Right renal pelvis (tissue), 4 donors: Measurements from ENCODE around the gene SERF2. TPM values are rescaled to one million over a fixed set of nuclear protein-coding genes. Genes with fewer than 3 reads are reported as not detected.
A peak's percentile ranks its signal among the peaks of the same experiment; 100 is the strongest.
"Not testable (repeated sequence)": the region's sequence is repeated elsewhere in the genome, so short reads cannot be mapped to it uniquely, and the experiment has no call there.

ENCODE experiments used
- DNase-seq, 4 donors: peaks; one replicate each; pipeline ENCODE4 v3.0.0-alpha.2; 2013; ENCODE audit warnings: low read depth in 4 of 4, low spot score in 3 of 4, missing footprints in 1 of 4
- polyA plus RNA-seq, 4 donors: library from polyadenylated mRNA; unstranded; fragments of 120-200 nt; gene quantifications; one replicate each; pipeline ENCODE4 v1.2.1, GENCODE V29; 2013; ENCODE audit not compliant: insufficient read length in 4 of 4

SERF2 gene
- polyA plus RNA-seq, 4 donors, result 602 to 717 (median 629) TPM

DNA sequence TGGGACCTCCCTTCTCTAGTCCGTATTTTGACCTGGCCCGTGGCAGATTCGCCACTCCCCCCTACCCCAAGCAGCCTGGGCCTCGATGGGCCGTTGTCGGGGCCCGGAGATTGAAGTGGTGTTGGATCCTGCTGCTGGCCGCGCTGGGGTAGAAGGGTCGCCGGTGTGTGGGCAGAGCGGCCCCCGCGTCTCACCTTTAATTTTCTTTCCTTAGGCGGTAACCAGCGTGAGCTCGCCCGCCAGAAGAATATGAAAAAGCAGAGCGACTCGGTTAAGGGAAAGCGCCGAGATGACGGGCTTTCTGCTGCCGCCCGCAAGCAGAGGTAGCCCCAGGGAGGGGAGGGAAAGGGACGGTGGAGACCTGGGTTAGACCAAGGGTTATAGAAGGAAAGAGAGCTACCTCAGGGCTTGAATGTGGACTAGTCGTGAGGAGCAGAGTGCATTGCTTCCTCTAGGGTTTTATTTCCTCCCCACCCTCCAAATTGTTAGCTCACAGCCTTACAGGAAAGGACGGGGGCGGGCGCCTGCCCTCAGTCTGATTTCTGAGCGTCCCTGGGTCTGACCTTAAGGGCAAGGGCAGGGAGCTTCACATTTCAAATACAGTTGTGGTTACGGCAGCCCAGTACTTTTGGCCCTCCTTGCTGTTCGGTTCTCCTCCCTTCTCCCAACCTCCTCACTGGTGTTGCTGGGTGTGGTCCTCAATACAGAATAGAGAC is 799 bp downstream of the SERF2 start:
- no peak for DNase-seq

DNA sequence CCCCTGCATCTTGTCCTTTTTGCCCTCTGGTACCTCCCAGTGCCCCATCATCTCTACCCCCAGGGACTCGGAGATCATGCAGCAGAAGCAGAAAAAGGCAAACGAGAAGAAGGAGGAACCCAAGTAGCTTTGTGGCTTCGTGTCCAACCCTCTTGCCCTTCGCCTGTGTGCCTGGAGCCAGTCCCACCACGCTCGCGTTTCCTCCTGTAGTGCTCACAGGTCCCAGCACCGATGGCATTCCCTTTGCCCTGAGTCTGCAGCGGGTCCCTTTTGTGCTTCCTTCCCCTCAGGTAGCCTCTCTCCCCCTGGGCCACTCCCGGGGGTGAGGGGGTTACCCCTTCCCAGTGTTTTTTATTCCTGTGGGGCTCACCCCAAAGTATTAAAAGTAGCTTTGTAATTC is 1.5 kb downstream of the SERF2 start:
- DNase-seq, result no peak

DNA sequence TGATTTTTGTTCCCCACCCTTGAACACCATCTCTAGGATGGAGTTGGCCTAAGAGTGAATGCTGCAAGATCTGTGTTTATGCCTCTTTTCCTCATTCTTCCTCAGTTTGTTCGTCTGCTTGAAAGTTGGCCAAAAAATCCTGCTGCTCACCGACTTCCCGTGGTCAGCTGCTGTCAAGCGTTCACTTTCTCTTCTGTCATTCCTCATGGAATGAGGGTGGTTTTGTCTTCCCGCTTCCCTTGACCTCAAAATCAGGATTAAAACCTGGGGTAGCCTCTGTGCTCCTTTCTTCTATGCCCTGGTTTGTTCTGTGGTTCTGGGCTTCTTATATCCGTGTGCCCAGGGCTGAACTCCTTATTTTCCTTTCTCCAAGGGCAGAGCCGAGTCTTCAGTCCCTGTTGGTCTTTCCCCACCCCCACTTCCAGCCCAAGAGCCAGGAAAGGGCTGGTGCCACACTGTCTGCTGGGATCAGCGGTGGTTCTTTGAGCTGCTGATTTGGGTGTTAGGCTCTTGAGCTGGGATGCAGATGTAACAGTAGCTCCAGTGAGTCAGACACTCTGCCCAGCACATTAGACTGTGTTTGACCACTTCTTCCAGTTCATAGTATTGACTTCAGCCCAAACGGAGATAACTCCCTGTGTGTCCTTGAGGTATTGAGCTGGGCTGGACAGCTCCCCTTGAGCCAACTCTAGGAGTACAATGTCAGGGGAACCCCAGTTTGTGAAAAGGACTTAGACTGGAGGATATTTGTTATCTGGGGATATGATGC is 2.3 kb downstream of the SERF2 start:
- DNase-seq, result no peak

DNA sequence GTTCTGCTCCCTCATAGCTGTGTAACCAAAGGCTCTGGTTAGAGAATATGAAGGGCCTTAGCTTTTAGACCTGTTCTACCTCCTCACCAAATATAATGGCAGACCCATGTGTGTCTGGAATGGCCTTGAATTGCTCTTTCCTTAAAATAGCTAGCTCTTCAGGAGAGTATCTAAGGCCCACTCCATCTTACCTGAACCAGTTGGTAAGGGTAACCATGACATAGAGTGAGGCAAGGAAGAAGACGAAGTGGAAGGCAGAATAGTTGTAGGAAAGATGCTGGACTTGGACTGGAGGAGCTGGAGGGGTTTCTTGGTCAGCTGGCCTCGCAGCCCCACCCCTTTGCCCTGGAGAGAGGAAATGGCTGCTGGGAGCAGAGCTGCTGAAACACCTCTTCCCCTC is 3.1 kb downstream of the SERF2 start:
- DNase-seq, result no peak

DNA sequence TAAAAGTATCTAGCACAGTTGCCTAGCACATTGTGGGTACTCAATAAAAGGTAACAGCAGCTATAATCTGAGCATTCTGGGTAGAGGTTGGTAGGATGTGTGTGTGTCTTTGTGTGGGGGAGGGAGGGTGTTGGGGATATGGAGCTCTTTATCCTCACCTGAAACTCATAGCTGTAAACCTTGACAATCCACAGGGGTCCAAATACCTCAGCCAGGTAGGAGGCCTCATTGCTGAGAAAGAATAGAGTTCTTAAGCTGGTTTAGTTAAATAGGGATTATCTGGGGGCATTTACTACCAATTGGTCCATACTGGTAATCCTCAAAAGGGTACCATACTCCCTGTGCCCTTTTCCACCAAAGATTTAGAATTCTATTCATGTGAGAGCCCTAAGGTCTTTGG is 3.9 kb downstream of the SERF2 start:
- no peak for DNase-seq

DNA sequence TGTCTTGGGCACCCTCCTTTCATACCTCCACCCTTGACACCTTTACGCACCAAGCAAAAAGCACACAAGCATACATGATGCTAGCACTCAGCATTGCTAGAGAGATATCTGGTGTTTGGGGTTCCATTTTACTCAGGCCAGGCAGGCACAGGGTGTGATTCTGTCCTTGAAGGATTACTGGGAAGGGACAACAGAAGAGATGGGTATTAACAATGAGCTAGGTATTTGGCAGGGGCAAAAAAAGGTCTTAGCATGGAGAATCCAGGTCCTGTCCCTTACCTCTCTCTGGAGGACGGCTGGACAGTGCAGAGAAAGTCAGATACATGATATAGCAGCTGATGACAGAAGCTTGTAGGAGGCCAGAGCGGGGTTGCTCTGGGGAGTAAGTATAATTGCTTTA is 4.4 kb downstream of the SERF2 start:
- no peak for DNase-seq

DNA sequence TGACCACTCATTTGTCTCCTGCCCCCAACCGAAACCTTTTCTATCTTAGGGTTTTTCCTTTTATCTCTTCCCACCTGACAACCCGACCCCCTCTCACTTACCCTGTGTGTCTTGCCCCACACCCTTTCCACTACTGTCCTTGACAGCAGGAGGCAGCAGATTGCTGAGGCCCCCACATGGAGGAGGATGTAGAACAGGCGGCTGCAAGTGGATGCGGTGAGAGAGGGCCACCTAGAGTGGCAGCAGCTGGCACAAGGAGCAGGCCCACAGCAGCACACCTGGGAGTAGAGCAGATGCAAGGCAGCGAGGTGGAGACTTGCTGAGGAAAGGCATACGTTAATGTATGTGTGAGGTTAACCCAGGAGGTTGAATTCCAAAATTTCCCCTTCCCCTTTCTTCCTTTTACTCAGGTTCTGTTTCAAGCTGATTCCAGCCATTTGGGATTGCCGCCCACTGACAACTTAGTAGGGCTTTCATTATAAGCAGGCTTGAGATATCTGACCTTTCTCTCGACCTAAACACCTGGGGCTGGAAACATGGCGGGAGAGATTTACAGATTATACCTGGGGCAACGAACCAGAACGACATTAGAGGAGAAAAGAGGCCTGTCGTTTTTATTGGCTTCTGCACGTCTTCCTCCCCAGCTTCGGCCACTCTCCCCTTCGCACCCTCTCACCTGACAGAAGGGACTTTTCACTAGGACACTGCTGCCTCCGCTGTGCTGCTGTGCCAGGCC is 7.3 kb downstream of the SERF2 start:
- DNase-seq, result no peak

DNA sequence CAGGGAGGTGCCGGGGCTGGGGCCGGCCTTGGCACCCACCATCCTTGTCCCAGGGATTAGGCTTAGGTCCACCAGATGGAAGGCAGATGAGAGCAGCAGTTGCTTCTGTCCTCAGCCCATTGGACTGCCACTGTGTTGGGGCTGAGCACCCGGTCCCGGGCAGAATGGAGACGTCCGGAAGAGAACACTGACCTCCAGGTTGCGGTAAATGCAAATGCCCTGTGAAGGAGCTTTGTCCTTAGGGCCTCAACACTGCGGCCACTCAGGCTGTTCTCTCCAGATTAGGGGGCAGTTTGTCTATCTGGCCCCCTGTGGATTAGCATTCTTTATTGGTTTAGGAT is 7.8 kb downstream of the SERF2 start, which contains the start of gene SERINC4:
Gene SERINC4 (minus strand): TSS at position 276 of the 341 bp plus-strand sequence. CDS start 234 bp downstream, at position 42.
- no peak for DNase-seq

DNA sequence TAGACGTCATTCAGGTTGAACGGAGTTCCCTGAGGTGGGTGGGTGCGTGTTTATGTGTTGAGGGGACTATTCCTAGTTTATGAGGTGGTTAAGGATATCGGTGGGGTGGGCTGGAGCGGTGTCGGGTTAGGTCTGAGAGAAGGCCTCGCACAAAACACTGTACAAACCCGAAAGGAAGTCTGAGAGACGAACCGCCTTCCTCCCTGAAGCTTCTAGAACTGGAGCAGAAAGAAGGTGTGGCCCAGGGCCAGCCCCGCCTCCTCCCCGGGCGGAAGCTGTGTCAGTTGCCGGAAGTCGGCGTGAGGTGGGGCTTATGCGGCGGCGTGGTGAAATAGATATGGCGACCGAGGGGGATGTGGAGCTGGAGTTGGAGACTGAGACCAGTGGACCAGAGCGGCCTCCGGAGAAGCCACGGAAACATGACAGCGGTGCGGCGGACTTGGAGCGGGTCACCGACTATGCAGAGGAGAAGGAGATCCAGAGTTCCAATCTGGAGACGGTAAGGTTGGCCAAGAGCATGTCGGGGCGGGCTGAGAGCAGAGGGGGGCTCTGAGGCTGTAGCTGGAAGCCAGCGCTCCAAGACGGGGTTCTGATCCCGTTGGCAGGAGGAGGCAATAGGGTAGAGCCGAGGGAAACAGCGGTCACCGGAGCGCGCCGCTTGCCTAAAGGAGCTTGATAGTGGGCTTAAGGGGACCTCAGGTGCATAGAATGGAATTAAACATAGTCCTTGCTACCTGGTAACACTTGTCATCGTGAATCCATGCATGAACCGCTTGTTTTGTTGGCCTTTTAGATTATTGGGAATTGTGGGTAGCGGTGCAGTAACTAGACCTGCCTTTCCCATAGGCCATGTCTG is 8.4 kb downstream of the SERF2 start, which contains the start of gene HYPK:
Gene HYPK (plus strand): TSS at position 314 of the 856 bp plus-strand sequence. CDS start 24 bp downstream, at position 338.
- peak in 3 of 4 donors; percentile 82 to 84 (median 83) for DNase-seq

DNA sequence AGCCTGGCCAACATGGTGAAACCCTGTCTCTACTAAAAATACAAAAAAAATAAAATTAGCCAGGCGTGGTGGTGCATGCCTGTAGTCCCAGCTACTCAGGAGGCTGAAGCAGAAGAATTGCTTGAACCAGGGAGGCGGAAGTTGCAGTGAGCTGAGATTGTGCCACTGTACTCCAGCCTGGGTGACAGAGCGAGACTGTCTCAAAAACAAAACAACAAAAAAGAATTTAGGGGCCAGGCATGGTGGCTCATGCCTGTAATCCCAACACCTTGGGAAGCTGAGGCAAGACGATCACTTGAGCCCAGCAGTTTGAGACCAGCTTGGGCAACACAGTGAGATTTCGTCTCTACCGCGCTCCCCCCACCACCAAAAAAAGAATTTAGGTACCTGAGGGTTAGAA is 10.6 kb downstream of the SERF2 start:
- not testable (repeated sequence) for DNase-seq

DNA sequence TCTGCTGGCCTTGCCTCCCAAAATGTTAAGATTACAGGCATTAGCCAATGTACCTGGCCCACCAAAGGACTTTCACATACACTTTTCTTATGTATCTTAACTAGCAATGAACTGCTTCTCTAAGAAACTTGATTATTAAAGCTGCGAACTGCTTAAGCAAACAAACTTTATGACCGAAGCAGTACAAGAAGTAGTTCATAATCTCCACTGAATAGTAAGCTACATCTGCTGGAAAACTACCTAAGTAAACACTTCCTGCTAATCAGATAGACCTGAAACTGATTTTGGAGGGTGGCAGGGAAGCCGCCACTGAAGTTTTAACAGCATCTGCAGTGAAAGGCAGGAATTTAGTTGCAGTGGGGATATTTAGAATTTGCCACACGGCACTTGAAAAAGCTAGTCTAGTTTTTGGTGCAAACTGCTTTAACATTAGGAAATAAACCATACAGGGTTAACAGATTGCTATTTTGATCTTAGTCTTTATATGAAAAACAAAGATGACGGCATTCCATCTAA is 16.4 kb downstream of the SERF2 start:
- no peak for DNase-seq

DNA sequence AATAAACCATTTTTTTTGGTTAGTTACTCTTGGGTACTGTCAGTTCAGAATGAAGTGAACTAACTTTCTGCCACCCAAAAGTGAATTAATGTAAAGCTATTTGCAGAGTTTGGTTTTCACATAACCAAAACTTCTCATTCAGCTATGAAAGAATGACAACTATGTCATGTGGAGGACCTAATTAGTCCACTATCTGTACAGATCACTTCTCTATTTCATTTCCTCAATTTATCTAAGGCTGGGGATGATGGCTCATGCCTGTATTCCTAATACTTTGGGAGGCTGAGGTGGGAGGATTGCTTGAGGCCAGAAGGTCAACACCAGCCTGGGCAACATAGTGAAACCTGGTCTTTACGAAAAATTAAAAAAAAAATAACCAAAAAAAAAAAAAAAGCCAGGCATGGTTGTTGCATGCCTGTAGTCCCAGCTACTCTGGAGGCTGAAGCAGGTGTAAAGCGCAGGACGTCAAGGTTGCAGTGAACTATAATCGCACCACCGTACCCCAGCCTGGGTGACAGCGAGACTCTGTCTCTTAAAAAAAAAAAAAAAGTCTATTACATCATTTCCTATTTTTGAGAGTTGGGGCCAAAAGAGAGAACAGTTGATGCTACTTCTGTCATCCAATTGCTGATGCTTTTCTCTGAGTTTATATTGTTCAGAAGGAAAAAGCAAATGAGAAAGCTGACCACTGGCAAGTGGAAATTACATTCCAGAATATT is 17.0 kb downstream of the SERF2 start:
- DNase-seq, result no peak

DNA sequence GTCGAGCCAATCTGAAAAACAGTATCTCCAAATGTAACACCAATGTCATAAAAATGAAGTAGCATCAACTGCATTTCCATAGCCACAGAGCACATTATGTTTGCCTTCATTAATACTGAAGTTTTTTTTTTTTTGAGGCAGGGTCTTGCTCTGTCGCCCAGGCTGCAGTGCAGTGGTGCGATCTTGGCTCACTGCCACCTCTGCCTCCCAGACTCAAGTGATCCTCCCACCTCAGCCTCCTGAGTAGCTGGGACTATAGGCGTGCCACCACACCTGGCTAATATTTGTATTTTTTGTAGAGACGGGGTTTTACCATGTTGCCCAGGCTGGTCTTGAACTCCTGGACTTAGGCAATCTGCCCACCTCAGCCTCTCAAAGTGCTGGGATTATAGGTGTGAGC is 22.9 kb downstream of the SERF2 start:
- DNase-seq, result not testable (repeated sequence)

DNA sequence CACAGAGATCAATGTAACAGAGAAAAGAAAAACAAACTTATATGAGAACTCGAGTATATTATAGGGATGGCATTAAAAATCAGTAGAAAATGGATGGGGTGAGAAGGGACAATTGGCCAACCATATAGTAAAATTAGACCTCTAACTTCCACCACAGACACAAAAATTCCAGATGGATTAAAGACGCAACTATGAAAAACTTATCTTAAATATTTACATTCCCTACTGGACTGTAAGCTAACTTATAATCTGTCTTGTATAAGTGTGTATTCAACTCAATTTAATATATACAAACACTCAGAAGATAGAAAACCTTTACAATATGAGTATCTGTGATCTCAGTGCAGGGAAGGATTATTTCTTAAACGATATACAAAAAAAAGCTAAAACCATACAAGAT is 29.4 kb downstream of the SERF2 start:
- DNase-seq, result no peak

DNA sequence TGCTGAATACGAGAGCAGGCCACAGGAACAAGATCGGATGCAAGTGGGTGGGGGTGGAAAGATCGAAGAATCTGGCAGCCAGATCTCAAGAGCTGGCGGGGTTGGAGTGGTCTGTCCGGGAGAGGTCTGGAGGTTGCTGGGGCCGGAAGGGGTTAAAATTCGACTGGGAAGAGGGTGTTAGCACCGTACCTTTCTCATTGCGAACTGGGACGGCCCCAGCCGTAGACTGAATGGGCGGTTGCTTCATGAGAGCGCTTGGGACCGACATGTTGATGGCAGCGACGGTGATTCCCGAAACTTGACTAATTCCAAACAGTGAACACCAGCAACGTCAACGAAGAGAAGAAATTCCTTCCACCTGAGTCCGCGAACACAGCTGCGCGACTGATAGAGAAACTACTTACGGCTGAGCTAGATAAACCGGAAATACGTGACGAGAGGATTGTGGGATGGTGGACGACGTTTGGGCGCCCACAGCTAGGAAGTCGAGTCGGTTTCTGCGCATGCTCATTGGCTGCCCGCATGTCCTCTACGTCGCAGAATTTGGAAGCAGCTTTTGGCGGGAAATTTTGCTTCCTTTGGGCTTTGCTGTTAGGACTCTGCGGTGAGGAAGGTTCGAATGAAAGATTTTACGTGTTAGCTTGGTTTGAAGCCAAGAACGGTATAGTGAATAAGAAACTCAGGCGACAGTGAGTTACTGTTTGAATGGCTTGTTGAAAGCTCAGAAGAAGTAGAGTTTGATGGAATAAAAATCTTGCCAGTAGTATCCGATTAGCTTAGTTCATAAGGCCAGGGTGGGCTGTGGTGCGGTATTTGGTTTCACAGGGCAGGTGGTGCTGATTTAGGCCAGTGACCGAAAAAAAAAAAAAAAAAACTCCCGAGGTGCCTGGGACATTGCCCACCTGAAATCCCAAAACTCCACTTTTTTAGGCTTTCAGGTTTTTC is 32.5 kb downstream of the SERF2 start, which contains the start of gene MFAP1:
Gene MFAP1 (minus strand): TSS at position 389 of the 945 bp plus-strand sequence. CDS start 121 bp downstream, at position 268.
- peak; percentile 89 to 93 (median 92) for DNase-seq

DNA sequence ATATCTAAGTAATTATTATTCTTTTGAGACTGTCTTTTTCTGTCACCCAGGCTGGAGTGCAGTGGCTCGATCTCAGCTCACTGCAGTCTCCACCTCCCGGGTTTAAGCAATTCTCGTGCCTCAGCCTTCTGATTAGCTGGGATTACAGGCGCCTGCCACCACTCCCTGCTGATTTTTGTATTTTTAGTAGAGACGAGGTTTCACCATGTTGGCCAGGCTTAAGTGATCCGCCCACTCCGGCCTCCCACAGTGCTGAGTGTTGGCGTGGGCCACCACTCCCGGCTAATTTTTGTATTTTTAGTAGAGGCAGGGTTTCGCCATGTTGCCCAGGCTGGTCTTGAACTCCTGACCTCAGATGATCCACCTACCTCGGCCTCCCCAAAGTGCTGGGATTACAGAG is 33.2 kb downstream of the SERF2 start:
- not testable (repeated sequence) for DNase-seq

DNA sequence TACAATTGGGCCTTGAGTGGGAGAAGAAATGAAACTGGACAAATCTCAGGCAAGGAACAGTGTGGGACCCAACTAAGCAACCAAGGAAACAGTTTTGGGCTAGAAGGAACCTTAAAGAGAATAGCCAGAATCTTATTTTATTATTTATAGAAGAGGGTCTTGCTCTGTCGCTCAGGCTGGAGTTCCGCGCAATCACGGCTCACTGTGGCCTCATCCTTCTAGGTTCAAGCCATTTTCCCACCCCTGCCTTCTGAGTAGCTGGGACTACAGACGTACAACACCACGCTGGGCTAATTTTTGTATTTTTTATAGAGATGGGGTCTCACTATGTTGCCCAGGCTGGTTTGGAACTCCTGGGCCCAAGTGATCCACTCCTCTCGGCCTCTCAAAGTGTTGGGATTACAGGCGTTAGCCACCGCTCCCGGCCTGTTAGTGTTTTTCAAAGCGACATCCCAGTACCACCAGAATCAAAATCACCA is 33.9 kb downstream of the SERF2 start:
- DNase-seq, result no peak
